HepG2 (cell line): ENCODE measurements around the gene RUVBL2. TPM values are rescaled to one million over a fixed set of nuclear protein-coding genes. Genes with fewer than 3 reads are reported as not detected.

Experiments
- ATRX ChIP-seq: sonication (generic); formaldehyde crosslinking; IDR thresholded peaks from 2 replicates; pipeline ENCODE4 v1.4.0; 2020; ENCODE audit warnings: missing genetic modification reagents, borderline replicate concordance
- DPF2 ChIP-seq: sonication (generic); formaldehyde crosslinking; IDR thresholded peaks from 2 replicates; pipeline ENCODE4 v1.4.0; 2020; ENCODE audit warnings: mild to moderate bottlenecking, low read depth, missing genetic modification reagents, borderline replicate concordance
- FOXO1 ChIP-seq: sonication (generic); formaldehyde crosslinking; IDR thresholded peaks from 2 replicates; pipeline ENCODE4 v1.4.0; 2020; ENCODE audit warnings: missing genetic modification reagents
- GZF1 ChIP-seq: sonication (generic); formaldehyde crosslinking; IDR thresholded peaks from 2 replicates; pipeline ENCODE4 v1.5.1; 2020; ENCODE audit warnings: mild to moderate bottlenecking, missing genetic modification reagents
- HNRNPLL ChIP-seq: fragments of 200-400 bp; formaldehyde crosslinking; IDR thresholded peaks from 2 replicates; pipeline ENCODE4 v1.6.1; 2017; ENCODE audit warnings: mild to moderate bottlenecking, low read depth, low read length; ENCODE audit not compliant: poor library complexity, severe bottlenecking
- MATR3 ChIP-seq: sonication (generic); formaldehyde crosslinking; IDR thresholded peaks from 2 replicates; pipeline ENCODE4 v1.4.0; 2020; ENCODE audit warnings: missing genetic modification reagents
- RARG ChIP-seq: sonication (generic); formaldehyde crosslinking; IDR thresholded peaks from 2 replicates; pipeline ENCODE4 v1.4.0; 2020; ENCODE audit warnings: low read depth, mild to moderate bottlenecking, missing genetic modification reagents
- SALL1 ChIP-seq: sonication (generic); formaldehyde crosslinking; IDR thresholded peaks from 2 replicates; pipeline ENCODE4 v1.8.0; 2022; ENCODE audit warnings: mild to moderate bottlenecking, missing genetic modification reagents
- SIN3B ChIP-seq: fragments of 150-350 bp; IDR thresholded peaks from 2 replicates; pipeline ENCODE4 v1.6.1; 2014; ENCODE audit warnings: low read length
- SP5 ChIP-seq: IDR thresholded peaks from 2 replicates; pipeline ENCODE4 v1.6.1; 2016; ENCODE audit warnings: low read depth, borderline replicate concordance
- ZNF432 ChIP-seq: sonication (generic); formaldehyde crosslinking; IDR thresholded peaks from 2 replicates; pipeline ENCODE4 v1.5.0; 2020; ENCODE audit warnings: missing genetic modification reagents, mild to moderate bottlenecking, borderline replicate concordance
- ZNF703 ChIP-seq: sonication (generic); formaldehyde crosslinking; IDR thresholded peaks from 2 replicates; pipeline ENCODE4 v1.5.1; 2020; ENCODE audit warnings: missing genetic modification reagents, mild to moderate bottlenecking, moderate library complexity, borderline replicate concordance
- ZNF879 ChIP-seq: sonication (generic); formaldehyde crosslinking; IDR thresholded peaks from 2 replicates; pipeline ENCODE4 v1.8.1; 2023; ENCODE audit warnings: missing genetic modification reagents
- polyA plus RNA-seq, 8 experiments: library from polyadenylated mRNA; depleted of rRNA in 3 of 8; stranded (reverse) in 7 of 8; unstranded in 1 of 8; fragments of >200 nt; fragmentation: Illumina TruSeq in 4 of 8; extraction: Trizol in 4 of 8; gene quantifications; 2 replicates each; pipeline versions ENCODE4 v1.2.1 to v1.2.3, GENCODE V29; 2011 to 2016; ENCODE audit warnings: low read depth in 4 of 8, missing spikeins in 1 of 8, mixed read lengths in 1 of 8; ENCODE audit not compliant: insufficient read depth in 1 of 8
- total RNA-seq, 5 experiments: library from RNA; depleted of rRNA; stranded (reverse); fragments of >200 nt; fragmentation: Illumina TruSeq; extraction: Trizol; gene quantifications; 2 replicates each; pipeline ENCODE4 v1.2.3, GENCODE V29; 2016; ENCODE audit warnings: low read depth in 1 of 5
- TF ChIP-seq, protein P1 (sequence below): sonication (generic); formaldehyde crosslinking; conservative IDR thresholded peaks from 2 replicates; pipeline ENCODE4 v1.4.0; 2020; ENCODE audit warnings: missing genetic modification reagents
- TF ChIP-seq, protein P2 (sequence below): sonication (generic); formaldehyde crosslinking; IDR thresholded peaks from 2 replicates; pipeline ENCODE4 v1.4.0; 2020; ENCODE audit warnings: missing genetic modification reagents, borderline replicate concordance
- TF ChIP-seq, protein P3 (sequence below): sonication (generic); formaldehyde crosslinking; IDR thresholded peaks from 2 replicates; pipeline ENCODE4 v1.4.0; 2020; ENCODE audit warnings: mild to moderate bottlenecking, missing genetic modification reagents

The RUVBL2 gene
- total and polyA plus RNA-seq, 2 of the 13 experiments (the other 11 are each of a cell fraction or from before 2014, with no cell fraction given) = 120 to 122 TPM

DNA sequence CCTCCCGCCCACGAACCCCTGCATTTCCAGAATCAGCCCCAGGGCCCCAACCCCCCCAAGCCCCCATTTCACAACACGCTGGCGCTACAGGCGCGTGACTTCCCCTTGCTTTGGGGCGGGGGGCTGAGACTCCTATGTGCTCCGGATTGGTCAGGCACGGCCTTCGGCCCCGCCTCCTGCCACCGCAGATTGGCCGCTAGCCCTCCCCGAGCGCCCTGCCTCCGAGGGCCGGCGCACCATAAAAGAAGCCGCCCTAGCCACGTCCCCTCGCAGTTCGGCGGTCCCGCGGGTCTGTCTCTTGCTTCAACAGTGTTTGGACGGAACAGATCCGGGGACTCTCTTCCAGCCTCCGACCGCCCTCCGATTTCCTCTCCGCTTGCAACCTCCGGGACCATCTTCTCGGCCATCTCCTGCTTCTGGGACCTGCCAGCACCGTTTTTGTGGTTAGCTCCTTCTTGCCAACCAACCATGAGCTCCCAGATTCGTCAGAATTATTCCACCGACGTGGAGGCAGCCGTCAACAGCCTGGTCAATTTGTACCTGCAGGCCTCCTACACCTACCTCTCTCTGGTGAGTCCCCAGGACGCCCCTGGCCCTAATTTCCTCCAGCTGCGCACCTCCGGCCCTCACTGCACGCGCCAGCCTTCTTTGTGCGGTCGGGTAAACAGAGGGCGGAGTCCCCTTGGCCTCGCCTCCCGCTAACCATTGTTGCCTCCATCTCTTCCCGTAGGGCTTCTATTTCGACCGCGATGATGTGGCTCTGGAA is 28.5 kb upstream of the RUVBL2 start, which contains the start of gene FTL (continued):
- TF ChIP-seq ZNF432 (CRISPR knock-in tag) = no peak
- TF ChIP-seq GZF1 (CRISPR knock-in tag) = peak; percentile 36; the same call in 1 of the 2 replicates
- TF ChIP-seq SIN3B = 0 out of 2 replicates have a peak, but pooled peaks have one; percentile 63
- no peak for TF ChIP-seq MATR3
- no peak for TF ChIP-seq ZNF879
- TF ChIP-seq HNRNPLL = peak; percentile 63
- TF ChIP-seq RARG (CRISPR knock-in tag) = no peak
- TF ChIP-seq, protein P1, sequence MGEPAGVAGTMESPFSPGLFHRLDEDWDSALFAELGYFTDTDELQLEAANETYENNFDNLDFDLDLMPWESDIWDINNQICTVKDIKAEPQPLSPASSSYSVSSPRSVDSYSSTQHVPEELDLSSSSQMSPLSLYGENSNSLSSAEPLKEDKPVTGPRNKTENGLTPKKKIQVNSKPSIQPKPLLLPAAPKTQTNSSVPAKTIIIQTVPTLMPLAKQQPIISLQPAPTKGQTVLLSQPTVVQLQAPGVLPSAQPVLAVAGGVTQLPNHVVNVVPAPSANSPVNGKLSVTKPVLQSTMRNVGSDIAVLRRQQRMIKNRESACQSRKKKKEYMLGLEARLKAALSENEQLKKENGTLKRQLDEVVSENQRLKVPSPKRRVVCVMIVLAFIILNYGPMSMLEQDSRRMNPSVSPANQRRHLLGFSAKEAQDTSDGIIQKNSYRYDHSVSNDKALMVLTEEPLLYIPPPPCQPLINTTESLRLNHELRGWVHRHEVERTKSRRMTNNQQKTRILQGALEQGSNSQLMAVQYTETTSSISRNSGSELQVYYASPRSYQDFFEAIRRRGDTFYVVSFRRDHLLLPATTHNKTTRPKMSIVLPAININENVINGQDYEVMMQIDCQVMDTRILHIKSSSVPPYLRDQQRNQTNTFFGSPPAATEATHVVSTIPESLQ (CRISPR knock-in tag) = peak; percentile 92
- peak; percentile 52; the same call in 1 of the 2 replicates for TF ChIP-seq SP5 (CRISPR knock-in tag)
- TF ChIP-seq ZNF703 (CRISPR knock-in tag) = peak; percentile 84; the same call in 1 of the 2 replicates
- TF ChIP-seq FOXO1 (CRISPR knock-in tag) = peak; percentile 67
- TF ChIP-seq, protein P2, sequence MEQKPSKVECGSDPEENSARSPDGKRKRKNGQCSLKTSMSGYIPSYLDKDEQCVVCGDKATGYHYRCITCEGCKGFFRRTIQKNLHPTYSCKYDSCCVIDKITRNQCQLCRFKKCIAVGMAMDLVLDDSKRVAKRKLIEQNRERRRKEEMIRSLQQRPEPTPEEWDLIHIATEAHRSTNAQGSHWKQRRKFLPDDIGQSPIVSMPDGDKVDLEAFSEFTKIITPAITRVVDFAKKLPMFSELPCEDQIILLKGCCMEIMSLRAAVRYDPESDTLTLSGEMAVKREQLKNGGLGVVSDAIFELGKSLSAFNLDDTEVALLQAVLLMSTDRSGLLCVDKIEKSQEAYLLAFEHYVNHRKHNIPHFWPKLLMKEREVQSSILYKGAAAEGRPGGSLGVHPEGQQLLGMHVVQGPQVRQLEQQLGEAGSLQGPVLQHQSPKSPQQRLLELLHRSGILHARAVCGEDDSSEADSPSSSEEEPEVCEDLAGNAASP (CRISPR knock-in tag) = 0 out of 2 replicates have a peak, but pooled peaks have one; percentile 24
- TF ChIP-seq, protein P3, sequence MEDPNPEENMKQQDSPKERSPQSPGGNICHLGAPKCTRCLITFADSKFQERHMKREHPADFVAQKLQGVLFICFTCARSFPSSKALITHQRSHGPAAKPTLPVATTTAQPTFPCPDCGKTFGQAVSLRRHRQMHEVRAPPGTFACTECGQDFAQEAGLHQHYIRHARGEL (CRISPR knock-in tag) = no peak
- TF ChIP-seq ATRX = no peak; the same call in 1 of the 2 replicates
- no peak for TF ChIP-seq DPF2 (CRISPR knock-in tag)
- TF ChIP-seq SALL1 (CRISPR knock-in tag) = peak; percentile 86
- TF ChIP-seq, all 625 proteins: peak for 395
